Measurements from ENCODE around the gene RPS29.

- TF ChIP-seq CTCF (IDR thresholded peaks at IDR 0.05), result no peak
- no peak for TF ChIP-seq POLR2AphosphoS5 (IDR thresholded peaks at IDR 0.05)
- TF ChIP-seq EP300 (IDR thresholded peaks at IDR 0.05), result no peak
Observed at GRCh38 chr14:49615776-49616175, 29.6 kb upstream of the RPS29 start.
